Measurements from ENCODE around the gene ETDB.
"Not testable (repeated sequence)": the region's sequence is repeated elsewhere in the genome, so short reads cannot be mapped to it uniquely, and the experiment has no call there.

Gene ETDB

GRCh38 chrX:135120056-135120576 is at the start of gene ETDB:
Gene ETDB, minus strand, starts transcription at chrX:135120526. Its CDS starts 1,265 bp downstream, at chrX:135119261.
- not testable (repeated sequence) for DNase-seq

DNA sequence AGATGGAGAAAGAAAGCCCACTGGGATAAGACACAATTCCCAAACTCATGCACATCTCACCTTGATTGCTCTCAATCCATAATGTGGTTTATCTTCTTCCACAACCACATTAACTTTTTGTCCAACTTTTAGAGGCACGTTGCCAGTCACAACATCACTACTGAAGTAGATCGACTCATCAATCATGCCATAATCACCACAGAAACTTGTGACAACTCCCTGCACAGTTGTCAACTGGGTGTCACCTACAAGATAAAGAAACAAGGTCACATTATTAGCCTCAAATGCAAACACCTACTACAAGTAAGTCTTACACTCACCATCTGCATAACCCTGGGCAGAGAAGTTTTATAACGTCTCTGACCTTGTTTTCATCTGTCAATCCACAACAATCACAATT is 49.2 kb upstream of the ETDB start:
- DNase-seq = not testable (repeated sequence)

GRCh38 chrX:135168486-135168885 is 48.2 kb upstream of the ETDB start:
- no peak for DNase-seq

DNA sequence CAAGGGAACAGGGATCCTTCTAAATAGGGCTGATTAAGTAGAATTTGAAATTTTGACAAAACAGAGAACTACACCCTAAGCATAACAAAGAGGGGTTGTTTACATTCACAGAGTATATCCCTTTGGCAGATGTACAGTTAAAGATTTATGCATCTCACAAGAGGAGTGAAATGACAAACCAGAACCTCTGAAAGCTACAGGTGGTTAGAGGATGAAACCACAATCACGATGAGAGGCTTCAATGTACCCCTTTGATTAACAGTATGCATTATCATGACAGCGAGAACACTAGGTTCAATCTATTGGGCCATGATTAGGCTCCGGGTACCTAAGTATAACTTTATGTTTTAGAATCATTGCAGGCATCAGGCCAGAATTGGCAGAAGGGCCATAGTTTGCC is 34.4 kb upstream of the ETDB start:
- not testable (repeated sequence) for DNase-seq

DNA sequence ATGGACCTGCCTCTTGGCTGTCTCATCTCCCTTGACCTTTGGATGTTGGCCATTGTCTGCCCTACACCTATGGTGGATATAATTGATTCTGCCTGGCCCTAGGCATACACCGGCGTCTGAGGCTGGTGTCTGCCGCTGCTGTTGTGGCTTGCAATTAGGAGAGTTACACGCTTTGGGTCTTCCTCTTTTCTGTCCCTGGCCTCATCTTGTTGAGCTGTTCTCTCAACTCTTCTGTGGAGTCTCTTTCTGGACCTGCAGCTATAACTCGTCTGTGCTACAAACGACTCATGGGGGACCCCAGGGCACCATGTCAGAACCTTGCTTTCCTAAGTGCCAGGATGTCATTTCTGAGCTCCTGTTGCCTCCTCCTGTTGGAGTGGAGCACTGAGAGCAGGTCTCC is 5.8 kb upstream of the ETDB start:
- not testable (repeated sequence) for DNase-seq

DNA sequence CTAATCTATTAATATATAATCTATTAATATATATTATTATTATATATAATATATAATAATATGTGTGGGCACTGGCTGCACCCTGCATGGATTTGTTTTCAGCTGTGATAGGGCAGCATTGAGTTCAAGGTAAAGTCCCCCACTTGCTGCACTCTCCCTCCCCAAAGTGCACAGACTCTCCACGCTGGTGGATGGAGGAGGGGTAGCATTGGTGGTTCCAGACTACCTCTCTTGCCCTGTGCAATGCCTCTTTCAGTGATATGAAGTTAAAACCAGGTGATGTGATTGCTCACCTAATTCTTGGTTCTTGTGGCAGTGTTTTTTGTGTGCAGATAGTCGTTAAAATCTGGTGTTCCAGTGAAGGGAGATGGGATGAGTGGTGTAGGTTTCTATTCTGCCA is 4.3 kb downstream of the ETDB start:
- DNase-seq = not testable (repeated sequence)

GRCh38 chrX:135114392-135114791 is 5.9 kb downstream of the ETDB start:
- no peak for DNase-seq

DNA sequence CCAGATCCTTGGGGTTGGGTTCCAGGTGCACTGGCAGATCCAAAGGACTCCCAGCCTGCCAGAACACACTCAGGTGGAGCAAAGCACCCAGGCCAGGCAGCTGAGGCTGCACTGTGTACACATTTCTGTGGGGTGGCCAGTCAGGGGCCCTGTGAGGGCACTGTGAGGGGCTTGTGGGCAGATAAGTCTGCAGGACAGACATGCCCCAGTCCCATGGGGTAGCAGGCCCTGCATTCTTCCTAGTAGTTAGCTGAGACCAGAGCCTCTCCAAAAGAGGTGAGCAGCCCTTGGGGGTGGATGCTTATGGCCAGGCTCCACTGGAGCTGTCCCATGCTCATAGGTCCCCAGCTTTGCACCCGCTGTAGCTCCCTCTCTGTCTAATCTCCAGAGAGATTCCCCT is 7.6 kb downstream of the ETDB start:
- no peak for DNase-seq

DNA sequence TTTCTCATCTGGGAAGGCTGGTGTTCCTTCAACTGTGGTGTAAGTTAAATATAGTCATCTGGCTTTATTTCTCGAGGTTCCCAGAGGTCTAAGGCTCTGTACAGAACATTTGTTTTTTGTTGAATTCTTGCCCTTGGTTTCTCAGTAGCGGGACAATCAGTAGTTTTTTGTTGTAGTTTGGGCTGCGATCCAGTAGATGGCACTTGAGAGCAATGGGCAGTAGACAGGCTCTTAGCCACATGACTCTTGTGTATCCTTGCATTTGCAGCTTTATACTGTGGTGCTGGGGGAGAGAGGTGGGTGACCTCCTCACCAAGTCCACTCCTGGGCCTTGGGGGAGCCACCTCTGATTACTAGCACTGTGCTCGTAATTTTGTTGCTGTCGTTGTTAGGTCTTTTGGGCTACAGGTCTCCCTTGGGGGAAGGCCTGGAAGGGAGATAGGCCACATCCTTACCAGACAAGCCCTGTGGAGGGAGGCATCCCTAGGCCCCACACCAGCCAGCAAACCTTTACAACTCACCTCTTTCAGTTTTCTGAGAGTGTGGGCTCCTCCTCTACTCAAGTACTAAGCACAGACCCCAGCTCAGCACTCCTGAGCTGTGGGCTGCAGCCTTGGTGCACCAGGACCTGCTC is 8.1 kb downstream of the ETDB start:
- DNase-seq = peak; percentile 17

DNA sequence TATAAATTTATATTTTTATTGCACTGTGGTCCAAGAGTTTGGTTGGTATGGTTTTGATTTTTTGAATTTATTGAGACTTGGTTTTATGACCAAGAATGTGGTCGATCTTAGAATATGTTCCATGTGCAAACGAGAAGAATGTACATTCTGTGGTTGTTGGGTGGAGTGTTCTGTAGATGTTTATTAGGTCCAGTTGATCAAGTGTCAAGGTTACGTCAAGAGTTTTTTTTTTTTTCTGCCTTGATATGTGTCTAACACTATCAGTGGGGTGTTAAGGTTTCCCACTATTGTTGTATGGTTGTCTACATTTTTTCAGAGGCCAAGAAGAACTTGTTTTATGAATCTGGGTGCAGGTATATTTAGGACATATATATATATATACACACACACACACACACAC is 10.8 kb downstream of the ETDB start:
- DNase-seq = no peak

GRCh38 chrX:135099493-135099783 is 20.9 kb downstream of the ETDB start:
- DNase-seq = no peak

- not testable (repeated sequence) for DNase-seq
Measured at GRCh38 chrX:135097196-135097744, 23.1 kb downstream of the ETDB start.

DNA sequence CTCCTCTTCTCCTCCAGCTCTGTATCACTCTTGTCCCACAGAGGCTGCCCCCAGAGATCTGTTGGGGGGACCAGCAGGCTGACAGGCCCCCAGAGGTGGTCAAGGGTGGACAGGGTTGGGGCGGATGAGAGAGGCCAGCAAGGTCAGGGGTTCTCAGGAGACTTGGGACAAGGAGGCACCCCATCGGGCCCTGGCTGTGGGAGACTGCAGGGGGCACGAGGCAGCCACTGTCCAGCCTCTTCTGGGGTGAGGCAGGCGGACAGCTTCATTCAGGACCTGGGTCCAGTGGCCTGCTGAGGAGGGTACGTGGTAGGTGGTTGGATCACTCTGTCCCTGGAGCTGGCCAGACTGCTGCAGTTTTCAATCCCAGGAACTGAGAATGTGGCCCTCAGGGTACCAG is 24.6 kb downstream of the ETDB start:
- DNase-seq = no peak

GRCh38 chrX:135094726-135095125 is 25.6 kb downstream of the ETDB start:
- no peak for DNase-seq

DNA sequence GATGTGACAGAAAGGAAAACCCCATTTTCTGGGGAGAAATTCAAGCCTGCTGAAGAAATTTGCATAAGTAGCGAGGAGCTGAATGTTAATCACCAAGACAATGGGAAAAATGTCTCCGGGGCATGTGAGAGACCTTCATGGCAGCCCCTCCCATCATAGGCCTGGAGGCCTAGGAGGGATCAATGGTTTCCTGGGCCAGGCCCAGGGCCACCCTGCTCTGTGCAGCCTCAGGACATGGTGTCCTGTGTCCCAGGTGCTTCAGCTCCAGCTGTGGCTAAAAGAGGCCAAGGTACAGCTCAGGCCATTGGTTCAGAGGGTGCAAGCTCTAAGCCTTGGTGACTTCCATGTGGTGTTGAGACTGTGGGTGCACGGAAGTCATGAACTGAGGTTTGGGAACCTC is 31.2 kb downstream of the ETDB start:
- no peak for DNase-seq

- no peak for DNase-seq
Measured at GRCh38 chrX:135087867-135088266, 32.5 kb downstream of the ETDB start.

- DNase-seq = no peak
Measured at GRCh38 chrX:135086197-135086854, 34.0 kb downstream of the ETDB start.

GRCh38 chrX:135081693-135082404 is 38.5 kb downstream of the ETDB start:
- no peak for DNase-seq

Measured in GDM1 (cell line).